GM12801 (cell line): ENCODE results near the gene NRXN3.

Experiments used
- CTCF ChIP-seq: IDR thresholded peaks from one replicate; pipeline ENCODE4 v1.5.1; 2011; ENCODE audit warnings: control low read depth; ENCODE audit not compliant: insufficient read length; ENCODE audit errors: extremely low read depth

NRXN3 gene

GRCh38 chr14:78704965-78705364 lies 534.8 kb downstream of the NRXN3 start:
- TF ChIP-seq CTCF = no peak

GRCh38 chr14:78705989-78706388 lies 535.8 kb downstream of the NRXN3 start:
- no peak for TF ChIP-seq CTCF

- no peak for TF ChIP-seq CTCF
Observed at GRCh38 chr14:78709795-78710557, 539.8 kb downstream of the NRXN3 start.

- TF ChIP-seq CTCF = no peak
Observed at GRCh38 chr14:78710963-78711362, 540.8 kb downstream of the NRXN3 start.

- no peak for TF ChIP-seq CTCF
Observed at GRCh38 chr14:78713716-78714115, 543.5 kb downstream of the NRXN3 start.

- no peak for TF ChIP-seq CTCF
Observed at GRCh38 chr14:78714711-78715110, 544.5 kb downstream of the NRXN3 start.

- TF ChIP-seq CTCF = no peak
Observed at GRCh38 chr14:78721756-78722480, 551.7 kb downstream of the NRXN3 start.
